ENCODE measurements around the gene ADAMTS13. TPM values are rescaled to one million over a fixed set of nuclear protein-coding genes. Genes with fewer than 3 reads are reported as not detected.
A peak's percentile ranks its signal among the peaks of the same experiment; 100 is the strongest.

The ADAMTS13 gene
- total and polyA plus RNA-seq, 9 of the 15 experiments (the other 6 are each of a cell fraction or from before 2014, with no cell fraction given): 0.03 to 0.20 (median 0.04) TPM; not detected in 4

DNA sequence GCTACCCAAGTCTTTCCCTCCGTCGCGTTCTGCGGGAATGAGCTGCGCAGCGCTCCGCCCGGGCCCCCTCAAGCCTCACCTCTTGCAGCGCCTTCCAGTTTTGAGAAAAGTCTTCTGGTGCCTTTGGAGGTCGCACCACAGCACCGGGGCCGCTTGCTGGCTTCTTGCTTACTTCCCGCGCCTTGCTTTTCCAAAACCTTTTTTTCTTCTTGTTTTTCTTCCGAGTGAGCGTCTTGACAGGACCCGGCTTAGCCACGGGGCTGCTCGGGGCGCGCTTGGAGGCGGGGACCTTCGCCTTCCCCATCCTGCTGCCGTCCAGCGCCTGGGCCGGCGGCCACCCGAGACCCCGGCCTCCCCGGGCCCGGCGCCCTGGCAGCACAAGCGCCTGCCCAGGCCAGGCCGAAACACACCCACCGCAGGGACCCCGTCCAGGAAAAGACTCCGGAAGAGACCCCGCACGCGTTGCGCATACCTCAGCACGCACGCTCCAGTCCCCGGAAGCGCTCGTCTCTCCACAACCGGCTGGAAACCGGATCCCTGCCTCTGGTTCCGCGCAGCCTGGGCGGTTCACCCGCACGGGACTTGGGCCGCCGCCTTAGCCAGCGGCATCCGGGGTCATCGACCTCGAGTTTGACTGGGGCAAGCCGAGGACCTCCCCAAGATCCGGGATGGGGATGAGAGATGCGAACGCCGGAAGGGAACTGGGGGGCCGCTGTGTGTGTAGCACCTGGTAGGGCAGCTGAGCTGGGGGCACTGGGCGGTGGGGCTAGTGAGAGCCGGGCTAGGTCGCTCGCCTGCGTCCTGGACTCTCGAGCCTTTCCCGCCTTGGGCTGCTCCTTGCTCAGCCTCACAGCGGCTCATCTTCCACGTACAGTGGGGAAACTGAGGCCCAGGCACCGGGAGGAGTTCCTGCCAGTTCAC, 4.4 kb upstream of the ADAMTS13 start, which contains the start of gene REXO4 (continued):
- TF ChIP-seq FIP1L1 (IDR thresholded peaks at IDR 0.05; ENCODE audit: low read depth, low read length, poor library complexity, severe bottlenecking) (peak; percentile 74), SIRT6 (IDR thresholded peaks at IDR 0.05; ENCODE audit: low read depth, low read length) (no peak), ZNF12 (CRISPR knock-in tag; IDR thresholded peaks at IDR 0.05) (peak; percentile 16; the same call in 1 of the 2 replicates), KLF6 (CRISPR knock-in tag; IDR thresholded peaks at IDR 0.05; ENCODE audit: borderline replicate concordance) (no peak), HMGN3 (IDR thresholded peaks at IDR 0.05; ENCODE audit: borderline replicate concordance, extremely low read depth, insufficient read length, low read depth, low read length) (peak; percentile 95), TBL1XR1 (IDR thresholded peaks at IDR 0.05; ENCODE audit: low read length in 2 of 2) (no peak; a peak in 1 of 4 replicates), ZZZ3 (IDR thresholded peaks at IDR 0.05) (peak; percentile 96)
- TF ChIP-seq, protein P1, sequence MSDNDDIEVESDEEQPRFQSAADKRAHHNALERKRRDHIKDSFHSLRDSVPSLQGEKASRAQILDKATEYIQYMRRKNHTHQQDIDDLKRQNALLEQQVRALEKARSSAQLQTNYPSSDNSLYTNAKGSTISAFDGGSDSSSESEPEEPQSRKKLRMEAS (CRISPR knock-in tag; IDR thresholded peaks at IDR 0.05): peak; percentile 89

DNA sequence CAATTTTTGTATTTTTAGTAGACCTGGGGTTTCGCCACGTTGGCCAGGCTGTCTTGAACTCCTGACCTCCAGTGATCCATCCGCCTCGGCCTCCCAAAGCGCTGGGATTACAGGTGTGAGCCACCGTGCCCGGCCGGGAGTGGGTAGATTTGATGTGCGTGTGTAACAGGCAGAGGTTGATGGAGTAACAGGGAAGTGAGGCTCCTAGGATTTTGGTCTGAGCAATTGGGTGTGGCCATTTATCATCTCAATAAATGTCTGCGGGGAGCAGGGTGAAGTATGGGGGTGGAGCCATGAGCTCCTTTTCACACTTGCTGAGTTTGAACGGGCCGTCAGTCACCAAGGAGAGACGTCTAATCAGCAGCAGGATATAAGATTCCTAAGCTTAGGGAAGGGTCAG, 3.2 kb upstream of the ADAMTS13 start:
- Histone ChIP-seq H3K27me3 (ENCODE audit: control insufficient read depth in 2 of 2, insufficient read depth in 2 of 2, low read length in 2 of 2) (peaks cover 0 to 2% of the 10 kb centered on the region in 2 experiments; a peak in 2 of 5 replicates), H3K79me2 (ENCODE audit: control insufficient read depth, insufficient read depth, low read length) (peaks cover 39% of the 10 kb centered on the region), H3K36me3 (ENCODE audit: control insufficient read depth, insufficient read depth, low read length) (peaks cover 29% of the 10 kb centered on the region), H3K9me3 (replicated peaks; ENCODE audit: control insufficient read depth, insufficient read depth, low read depth, low read length) (no peaks in the 10 kb centered on the region), H4K20me1 (replicated peaks; ENCODE audit: control insufficient read depth, insufficient read depth, low read length) (no peaks in the 10 kb centered on the region; the same call in 1 of the 2 replicates), H3K4me1 (replicated peaks in 1 of 2; ENCODE audit: control insufficient read depth in 2 of 2, insufficient read depth in 2 of 2, low read length in 2 of 2) (peaks cover 26 to 35% of the 10 kb centered on the region in 2 experiments), H3K9ac (ENCODE audit: insufficient read depth in 1 of 2, low read depth in 2 of 2, low read length in 2 of 2) (no peak overlapping the region), H3K4me2 (ENCODE audit: insufficient read depth, low read length) (peak overlapping the region; percentile 95), H2AFZ (ENCODE audit: low read depth, low read length) (peak overlapping the region; percentile 98), H3K4me3 (peak overlapping the region; percentile 94), H3K9me1 (ENCODE audit: control insufficient read depth, insufficient read depth, low read length) (peaks cover 3% of the 10 kb centered on the region), H3K27ac (ENCODE audit: extremely low read depth, low read depth, low read length) (peak overlapping the region; percentile 59; the same call in 1 of the 3 replicates)
- ATAC-seq (no peak), FAIRE-seq (peak; percentile 74), DNase-seq (ENCODE audit: extremely low read depth in 1 of 4, low spot score in 3 of 4) (peak in 2 of 4 experiments; percentile 45 to 64)
- 23% methylated on average over 11 of the region's 13 CpGs for WGBS (ENCODE audit: insufficient coverage, low coverage, missing lambda C conversion rate)
- intact Hi-C loops (cut with micrococcal nuclease) (no loop called here), in situ Hi-C loops (cut with MboI) (no loop called here)
- CTCF ChIA-PET (ENCODE audit: low intra/inter-chr PET ratio): no interaction called here
- BruUV-seq (replicated peaks): no TSS peak
- POLR2A ChIA-PET: interaction anchor here (0.6 to 1.0 kb wide), 3 partner anchors 8 to 44 kb away, joined by 3 to 4 read pairs (median 3); no protein-coding TSS in a partner anchor
- TF ChIP-seq, protein P2, sequence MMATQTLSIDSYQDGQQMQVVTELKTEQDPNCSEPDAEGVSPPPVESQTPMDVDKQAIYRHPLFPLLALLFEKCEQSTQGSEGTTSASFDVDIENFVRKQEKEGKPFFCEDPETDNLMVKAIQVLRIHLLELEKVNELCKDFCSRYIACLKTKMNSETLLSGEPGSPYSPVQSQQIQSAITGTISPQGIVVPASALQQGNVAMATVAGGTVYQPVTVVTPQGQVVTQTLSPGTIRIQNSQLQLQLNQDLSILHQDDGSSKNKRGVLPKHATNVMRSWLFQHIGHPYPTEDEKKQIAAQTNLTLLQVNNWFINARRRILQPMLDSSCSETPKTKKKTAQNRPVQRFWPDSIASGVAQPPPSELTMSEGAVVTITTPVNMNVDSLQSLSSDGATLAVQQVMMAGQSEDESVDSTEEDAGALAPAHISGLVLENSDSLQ (IDR thresholded peaks at IDR 0.05): peak; percentile 90
- TF ChIP-seq, protein P3, sequence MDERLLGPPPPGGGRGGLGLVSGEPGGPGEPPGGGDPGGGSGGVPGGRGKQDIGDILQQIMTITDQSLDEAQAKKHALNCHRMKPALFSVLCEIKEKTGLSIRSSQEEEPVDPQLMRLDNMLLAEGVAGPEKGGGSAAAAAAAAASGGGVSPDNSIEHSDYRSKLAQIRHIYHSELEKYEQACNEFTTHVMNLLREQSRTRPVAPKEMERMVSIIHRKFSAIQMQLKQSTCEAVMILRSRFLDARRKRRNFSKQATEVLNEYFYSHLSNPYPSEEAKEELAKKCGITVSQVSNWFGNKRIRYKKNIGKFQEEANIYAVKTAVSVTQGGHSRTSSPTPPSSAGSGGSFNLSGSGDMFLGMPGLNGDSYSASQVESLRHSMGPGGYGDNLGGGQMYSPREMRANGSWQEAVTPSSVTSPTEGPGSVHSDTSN (CRISPR knock-in tag; IDR thresholded peaks at IDR 0.05; ENCODE audit: low read depth): no peak
- TF ChIP-seq, protein P3 (tag; conservative IDR thresholded peaks at IDR 0.05; ENCODE audit: low read depth): peak; percentile 68
- no peak for TF ChIP-seq NCOA6 (IDR thresholded peaks at IDR 0.05)
- TF ChIP-seq, protein P4, sequence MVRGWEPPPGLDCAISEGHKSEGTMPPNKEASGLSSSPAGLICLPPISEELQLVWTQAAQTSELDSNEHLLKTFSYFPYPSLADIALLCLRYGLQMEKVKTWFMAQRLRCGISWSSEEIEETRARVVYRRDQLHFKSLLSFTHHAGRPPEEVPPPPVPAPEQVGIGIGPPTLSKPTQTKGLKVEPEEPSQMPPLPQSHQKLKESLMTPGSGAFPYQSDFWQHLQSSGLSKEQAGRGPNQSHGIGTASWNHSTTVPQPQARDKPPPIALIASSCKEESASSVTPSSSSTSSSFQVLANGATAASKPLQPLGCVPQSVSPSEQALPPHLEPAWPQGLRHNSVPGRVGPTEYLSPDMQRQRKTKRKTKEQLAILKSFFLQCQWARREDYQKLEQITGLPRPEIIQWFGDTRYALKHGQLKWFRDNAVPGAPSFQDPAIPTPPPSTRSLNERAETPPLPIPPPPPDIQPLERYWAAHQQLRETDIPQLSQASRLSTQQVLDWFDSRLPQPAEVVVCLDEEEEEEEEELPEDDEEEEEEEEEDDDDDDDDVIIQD (CRISPR knock-in tag; IDR thresholded peaks at IDR 0.05): no peak
